ENCODE results near the gene PHF3. TPM values are rescaled to one million over a fixed set of nuclear protein-coding genes. Genes with fewer than 3 reads are reported as not detected.

The PHF3 gene
- total and polyA plus RNA-seq, 4 donors: 8.3 to 137 (median 25.2) TPM

DNA sequence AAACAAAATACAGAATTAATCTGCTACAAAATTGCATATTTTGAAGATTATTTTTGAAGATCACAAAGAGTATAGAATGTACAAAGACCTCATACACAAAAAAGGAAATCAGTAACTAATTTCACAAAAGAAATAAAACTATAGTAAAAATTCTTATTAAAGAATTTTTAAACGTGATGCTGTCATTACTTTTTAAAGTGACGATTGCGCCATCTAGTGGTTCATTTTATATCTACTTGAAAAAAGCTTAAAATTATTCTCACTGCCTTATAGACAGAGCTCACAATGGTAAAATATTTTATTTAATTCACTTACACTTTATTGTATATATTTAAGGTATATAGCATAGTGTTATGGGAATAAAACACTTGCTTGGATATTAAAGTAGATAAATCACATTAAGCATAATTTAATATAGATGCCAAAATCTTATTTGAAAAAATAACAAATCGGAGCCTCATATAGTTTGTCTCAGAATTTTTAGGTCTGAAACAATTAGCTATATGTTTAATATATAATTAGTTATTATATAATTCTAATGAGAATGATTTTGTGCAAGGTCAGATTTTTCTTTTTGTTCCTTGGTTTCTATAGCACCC lies 128.8 kb downstream of the PHF3 start:
- H3K9me3 ChIP-seq (ENCODE audit: control insufficient read depth in 4 of 4, insufficient read depth in 3 of 4, low read length in 3 of 4): no peaks in the 10 kb centered on the region
- no peak for ATAC-seq (ENCODE audit: insufficient read depth, low FRiP score)
- H3K27me3 ChIP-seq (ENCODE audit: control insufficient read depth in 3 of 3, insufficient read depth in 3 of 3, low read length in 2 of 3): peaks cover 0 to 3% (median 0%) of the 10 kb centered on the region in 3 donors
- TF ChIP-seq, protein P1, sequence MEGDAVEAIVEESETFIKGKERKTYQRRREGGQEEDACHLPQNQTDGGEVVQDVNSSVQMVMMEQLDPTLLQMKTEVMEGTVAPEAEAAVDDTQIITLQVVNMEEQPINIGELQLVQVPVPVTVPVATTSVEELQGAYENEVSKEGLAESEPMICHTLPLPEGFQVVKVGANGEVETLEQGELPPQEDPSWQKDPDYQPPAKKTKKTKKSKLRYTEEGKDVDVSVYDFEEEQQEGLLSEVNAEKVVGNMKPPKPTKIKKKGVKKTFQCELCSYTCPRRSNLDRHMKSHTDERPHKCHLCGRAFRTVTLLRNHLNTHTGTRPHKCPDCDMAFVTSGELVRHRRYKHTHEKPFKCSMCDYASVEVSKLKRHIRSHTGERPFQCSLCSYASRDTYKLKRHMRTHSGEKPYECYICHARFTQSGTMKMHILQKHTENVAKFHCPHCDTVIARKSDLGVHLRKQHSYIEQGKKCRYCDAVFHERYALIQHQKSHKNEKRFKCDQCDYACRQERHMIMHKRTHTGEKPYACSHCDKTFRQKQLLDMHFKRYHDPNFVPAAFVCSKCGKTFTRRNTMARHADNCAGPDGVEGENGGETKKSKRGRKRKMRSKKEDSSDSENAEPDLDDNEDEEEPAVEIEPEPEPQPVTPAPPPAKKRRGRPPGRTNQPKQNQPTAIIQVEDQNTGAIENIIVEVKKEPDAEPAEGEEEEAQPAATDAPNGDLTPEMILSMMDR (IDR thresholded peaks at IDR 0.05; ENCODE audit: control extremely low read depth, extremely low read depth): peak; percentile 25
- H3K9ac ChIP-seq (ENCODE audit: insufficient read depth in 1 of 2, low read length in 2 of 2): no peak overlapping the region
- 25% methylated on average over 4 of the region's 4 CpGs for whole genome bisulfite sequencing, 2 donors
- H3K36me3 ChIP-seq (ENCODE audit: control insufficient read depth in 4 of 4, insufficient read depth in 4 of 4, low read length in 4 of 4): no peaks in the 10 kb centered on the region
- H3K27ac ChIP-seq (ENCODE audit: low read depth in 1 of 2, low read length in 1 of 2): no peak overlapping the region
- no peaks in the 10 kb centered on the region for H3K4me1 ChIP-seq (ENCODE audit: control insufficient read depth in 5 of 5, insufficient read depth in 5 of 5, low read length in 5 of 5)
- H3K4me3 ChIP-seq: no peak overlapping the region
- DNase-seq: peak in 2 of 3 donors; percentile 61 to 73

Small RNA genes lying within 50 kb of the gene (small RNA-seq; reads per million reads assigned to genes)
- not detected for gene AL513043.1 (ENCODE audit: low replicate concordance)

Other genes with a start within 250 kb of the PHF3 start
- 100 to 1,000 TPM in 1 of 2 donors, 10 to 100 TPM in 1; 65.9 to 359 TPM for gene PTP4A1, start 63.3 kb upstream of the PHF3 start, total RNA-seq
- gene PTP4A1, start 63.3 kb upstream of the PHF3 start, polyA plus RNA-seq: 10 to 100 TPM; 30.4 to 34.6 TPM

All from lung (tissue), 13 donors.